Tibial nerve (tissue), 4 donors: Measurements from ENCODE around the gene TNNC1. TPM values are rescaled to one million over a fixed set of nuclear protein-coding genes. Genes with fewer than 3 reads are reported as not detected.
A peak's percentile ranks its signal among the peaks of the same experiment; 100 is the strongest.

Experiments used
- DNase-seq, 2 donors: peaks; one replicate each; pipeline ENCODE4 v3.0.0-alpha.2; 2019; ENCODE audit warnings: low spot score in 2 of 2
- H3K27ac ChIP-seq, 4 donors: fragments of 200-600 bp; sonication (generic) in 3 of 4; one replicate each; pipeline ENCODE4 v1.5.1; 2017 to 2019; ENCODE audit warnings: mild to moderate bottlenecking in 1 of 4
- H3K27me3 ChIP-seq, 2 donors: fragments of 200-600 bp; sonication (generic) in 1 of 2; one replicate each; pipeline versions ENCODE4 v1.5.1 to v1.6.0; 2017 to 2019
- H3K36me3 ChIP-seq, 3 donors: fragments of 200-600 bp; sonication (generic); one replicate each; pipeline ENCODE4 v1.5.1; 2018 to 2019
- H3K4me1 ChIP-seq, 4 donors: fragments of 200-600 bp; sonication (generic) in 3 of 4; one replicate each; pipeline ENCODE4 v1.5.1; 2017 to 2019
- H3K4me3 ChIP-seq, 4 donors: fragments of 200-600 bp; sonication (generic) in 3 of 4; one replicate each; pipeline ENCODE4 v1.5.1; 2017 to 2019; ENCODE audit warnings: mild to moderate bottlenecking in 1 of 4, moderate library complexity in 1 of 4
- H3K9me3 ChIP-seq, 4 donors: fragments of 200-600 bp; sonication (generic) in 3 of 4; one replicate each; pipeline ENCODE4 v1.5.1; 2017 to 2019
- EP300 ChIP-seq, 2 donors: sonication (generic); formaldehyde crosslinking; IDR thresholded peaks; one replicate each; pipeline ENCODE4 v1.6.1; 2017; ENCODE audit warnings: antibody characterized with exemption in 2 of 2, mild to moderate bottlenecking in 1 of 2
- POLR2A ChIP-seq, 2 donors: fragments of 450-650 bp; IDR thresholded peaks; one replicate each; pipeline ENCODE4 v1.6.1; 2017; ENCODE audit warnings: antibody characterized with exemption in 2 of 2, mild to moderate bottlenecking in 2 of 2, moderate library complexity in 2 of 2
- WGBS, 2 donors: methylation state at CpG; one replicate each; pipeline ENCODE4 v1.1.5; 2018; 5-methylcytosine and 5-hydroxymethylcytosine counted together
- total RNA-seq, 4 donors: library from RNA; depleted of rRNA; stranded (reverse); fragments of >200 nt; gene quantifications; one replicate each; pipeline ENCODE4 v1.1.0, GENCODE V29; 2016
- TF ChIP-seq, protein P1 (sequence below), 5 experiments: fragments of 200-600 bp in 3 of 5; fragments of 450-650 bp in 2 of 5; sonication (generic) in 3 of 5; IDR thresholded peaks; one replicate each; pipeline ENCODE4 v1.5.1; 2016 to 2019; ENCODE audit warnings: antibody characterized with exemption in 5 of 5, mild to moderate bottlenecking in 3 of 5, moderate library complexity in 2 of 5

Gene TNNC1
- total RNA-seq, 4 donors from 2014 or later = 235 to 624 (median 535) TPM

DNA sequence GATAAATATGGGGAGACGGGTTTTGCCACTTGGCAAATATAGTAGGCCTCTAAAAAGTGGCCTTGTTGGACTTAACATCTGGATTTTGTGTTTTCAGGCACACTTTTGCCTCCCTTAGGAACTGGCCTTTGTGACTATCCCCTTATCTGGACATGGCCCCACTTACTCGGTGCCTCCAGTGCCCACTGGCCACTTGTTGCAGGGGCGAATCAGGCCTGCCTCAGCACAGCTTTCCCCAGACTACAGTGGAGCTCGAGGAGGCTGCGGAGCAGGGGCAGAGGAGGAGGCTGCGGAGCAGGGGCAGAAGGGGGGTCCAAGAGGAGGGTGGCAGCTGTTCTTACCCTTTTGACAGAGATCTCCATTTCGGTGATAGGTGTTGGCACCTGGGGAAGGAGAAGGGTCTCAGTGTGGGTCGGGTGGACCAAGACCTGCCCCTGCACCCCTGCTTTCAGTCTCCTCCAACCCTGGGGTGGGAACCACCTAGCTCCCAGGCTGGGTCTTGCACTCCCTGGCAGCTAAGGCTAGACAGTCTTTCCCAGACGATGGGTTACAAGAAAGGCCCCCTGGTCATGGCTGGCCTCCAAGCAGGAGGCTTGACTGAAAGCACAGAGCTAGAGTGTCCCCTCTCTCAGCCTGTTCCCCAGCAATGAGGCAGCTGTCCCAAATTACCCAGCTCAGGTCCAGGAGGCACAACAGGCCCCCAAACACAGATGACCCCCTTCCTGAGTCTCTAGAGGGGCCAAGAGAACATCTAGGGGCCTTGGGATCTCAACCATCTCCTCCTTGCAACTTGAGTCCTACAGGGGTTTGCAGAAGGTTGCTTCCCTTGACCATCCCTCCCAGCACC is 15.0 kb downstream of the TNNC1 start:
- 84 to 91% methylated on average over 9 of the region's 9 CpGs for WGBS, 2 donors
- H3K27ac ChIP-seq = no peak overlapping the region

DNA sequence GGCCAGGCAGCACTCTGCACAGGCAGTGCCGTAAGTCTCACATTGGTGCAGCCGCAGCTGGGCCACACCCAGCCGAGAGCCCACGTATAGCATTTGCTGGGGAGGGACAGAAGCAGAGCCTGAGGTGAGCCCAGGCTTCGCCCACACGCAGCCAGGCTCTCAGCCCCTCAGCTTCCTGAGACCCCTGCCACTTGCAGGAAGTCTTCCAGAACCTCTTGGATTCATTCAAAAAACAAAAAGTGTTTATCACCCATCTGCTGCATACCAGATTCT is 15.8 kb downstream of the TNNC1 start:
- Histone ChIP-seq H3K4me1 (peaks cover 0 to 58% (median 15%) of the 10 kb centered on the region in 4 donors), H3K27ac (no peak overlapping the region), H3K4me3 (no peak overlapping the region), H3K27me3 (no peaks in the 10 kb centered on the region), H3K36me3 (peaks cover 0 to 35% (median 0%) of the 10 kb centered on the region in 3 donors), H3K9me3 (no peaks in the 10 kb centered on the region)
- no peak for DNase-seq
- TF ChIP-seq, protein P1, sequence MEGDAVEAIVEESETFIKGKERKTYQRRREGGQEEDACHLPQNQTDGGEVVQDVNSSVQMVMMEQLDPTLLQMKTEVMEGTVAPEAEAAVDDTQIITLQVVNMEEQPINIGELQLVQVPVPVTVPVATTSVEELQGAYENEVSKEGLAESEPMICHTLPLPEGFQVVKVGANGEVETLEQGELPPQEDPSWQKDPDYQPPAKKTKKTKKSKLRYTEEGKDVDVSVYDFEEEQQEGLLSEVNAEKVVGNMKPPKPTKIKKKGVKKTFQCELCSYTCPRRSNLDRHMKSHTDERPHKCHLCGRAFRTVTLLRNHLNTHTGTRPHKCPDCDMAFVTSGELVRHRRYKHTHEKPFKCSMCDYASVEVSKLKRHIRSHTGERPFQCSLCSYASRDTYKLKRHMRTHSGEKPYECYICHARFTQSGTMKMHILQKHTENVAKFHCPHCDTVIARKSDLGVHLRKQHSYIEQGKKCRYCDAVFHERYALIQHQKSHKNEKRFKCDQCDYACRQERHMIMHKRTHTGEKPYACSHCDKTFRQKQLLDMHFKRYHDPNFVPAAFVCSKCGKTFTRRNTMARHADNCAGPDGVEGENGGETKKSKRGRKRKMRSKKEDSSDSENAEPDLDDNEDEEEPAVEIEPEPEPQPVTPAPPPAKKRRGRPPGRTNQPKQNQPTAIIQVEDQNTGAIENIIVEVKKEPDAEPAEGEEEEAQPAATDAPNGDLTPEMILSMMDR (IDR thresholded peaks at IDR 0.05) = no peak
- TF ChIP-seq EP300 (IDR thresholded peaks at IDR 0.05) = no peak
- no peak for TF ChIP-seq POLR2A (IDR thresholded peaks at IDR 0.05)
- WGBS, 2 donors = 67% methylated on average over 6 of the region's 6 CpGs; no CpG with 5 or more reads in 1 of the 2 donors

More for the DNA sequence above, 15.0 kb downstream of the TNNC1 start:
- Histone ChIP-seq H3K36me3 (peaks cover 0 to 35% (median 0%) of the 10 kb centered on the region in 3 donors), H3K4me1 (peaks cover 0 to 51% (median 12%) of the 10 kb centered on the region in 4 donors), H3K4me3 (no peak overlapping the region), H3K27me3 (no peaks in the 10 kb centered on the region), H3K9me3 (no peaks in the 10 kb centered on the region)
- TF ChIP-seq POLR2A (IDR thresholded peaks at IDR 0.05) = no peak
- no peak for TF ChIP-seq EP300 (IDR thresholded peaks at IDR 0.05)
- TF ChIP-seq, protein P1 (IDR thresholded peaks at IDR 0.05) = no peak
- no peak for DNase-seq

DNA sequence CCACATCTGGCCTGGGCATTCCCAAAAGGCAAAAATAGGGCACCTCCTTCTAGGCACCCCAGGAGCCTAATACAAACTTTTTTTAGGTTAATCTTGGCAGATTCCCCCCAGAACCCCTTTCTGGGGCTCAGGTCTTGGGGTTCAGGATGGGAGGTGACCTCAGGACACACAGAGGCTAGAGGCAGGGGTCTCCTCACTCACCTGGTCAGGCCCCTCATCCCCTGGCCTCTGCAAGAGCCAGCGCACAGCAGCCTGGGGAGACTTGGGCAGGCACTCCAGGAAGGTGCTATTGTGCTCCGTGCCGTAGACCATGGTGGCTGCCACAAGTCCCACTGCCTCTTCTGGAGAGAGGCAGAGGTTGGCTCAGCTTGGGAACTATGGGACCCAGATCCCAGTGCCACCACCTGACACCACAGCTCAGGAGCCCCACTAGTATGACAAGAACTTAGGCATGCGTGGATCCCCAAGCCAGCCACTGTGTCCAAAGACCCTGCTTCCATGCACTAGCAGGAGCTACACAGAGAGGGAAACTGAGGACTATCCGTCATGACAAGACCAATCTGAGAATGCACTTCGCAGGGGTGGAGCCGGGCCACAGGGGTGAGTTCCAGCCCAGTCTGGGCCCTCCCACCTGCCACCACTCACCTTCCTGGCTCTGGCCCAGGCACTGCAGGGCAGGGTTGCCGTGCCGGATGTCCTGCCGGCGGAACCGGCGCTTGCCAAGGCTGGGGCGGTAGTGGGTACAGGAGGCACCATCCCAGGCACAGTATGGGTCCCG is 16.3 kb downstream of the TNNC1 start:
- H3K27ac ChIP-seq = peak overlapping the region in 2 of 4 donors; percentile 18 to 56
- TF ChIP-seq EP300 (IDR thresholded peaks at IDR 0.05) (no peak), POLR2A (IDR thresholded peaks at IDR 0.05) (no peak)
- TF ChIP-seq, protein P1 (IDR thresholded peaks at IDR 0.05) = no peak
- 88% methylated on average over 6 to 13 of the region's 15 CpGs for WGBS, 2 donors
- H3K4me1 ChIP-seq = peaks cover 0 to 61% (median 20%) of the 10 kb centered on the region in 4 donors
- no peak overlapping the region for H3K4me3 ChIP-seq
- no peak for DNase-seq
- H3K36me3 ChIP-seq = peaks cover 0 to 35% (median 0%) of the 10 kb centered on the region in 3 donors
- H3K27me3 ChIP-seq = no peaks in the 10 kb centered on the region
- H3K9me3 ChIP-seq = no peaks in the 10 kb centered on the region

DNA sequence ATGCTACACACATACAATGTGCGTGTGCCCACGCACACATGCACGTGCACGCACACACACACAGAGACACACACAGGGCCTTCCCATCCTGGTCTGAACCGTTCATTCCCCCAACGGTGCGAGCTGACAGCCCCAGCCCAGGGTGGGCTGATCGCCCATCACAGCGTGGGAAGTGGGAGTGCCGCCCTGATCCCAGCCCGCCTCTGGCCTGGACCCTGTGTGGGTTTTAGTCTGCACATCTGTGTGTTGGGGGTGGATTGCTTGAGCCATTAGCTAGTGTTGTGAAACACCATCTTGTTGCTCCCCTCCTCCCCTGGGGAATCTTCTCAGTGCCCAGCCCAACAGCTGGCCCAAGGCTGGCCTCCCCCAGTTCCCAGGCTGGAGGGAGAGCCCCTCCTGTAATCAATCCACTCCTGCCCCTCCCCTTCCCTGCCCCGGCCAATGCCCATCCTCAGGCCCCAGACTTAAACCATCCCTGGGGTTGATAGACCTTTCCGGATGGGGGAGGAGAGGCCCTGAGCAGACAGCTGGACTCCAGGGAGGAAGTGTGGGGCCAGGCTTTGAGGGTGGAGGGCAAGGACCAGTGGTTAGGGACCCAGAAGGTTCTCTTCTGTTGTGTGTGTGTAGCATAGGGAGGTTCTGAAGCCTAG is 17.2 kb downstream of the TNNC1 start:
- Histone ChIP-seq H3K9me3 (no peaks in the 10 kb centered on the region), H3K4me1 (peaks cover 0 to 56% (median 21%) of the 10 kb centered on the region in 4 donors), H3K27me3 (no peaks in the 10 kb centered on the region), H3K36me3 (peaks cover 0 to 35% (median 0%) of the 10 kb centered on the region in 3 donors), H3K4me3 (no peak overlapping the region), H3K27ac (peak overlapping the region in 2 of 4 donors; percentile 18 to 56)
- TF ChIP-seq, protein P1 (IDR thresholded peaks at IDR 0.05) = no peak
- TF ChIP-seq EP300 (IDR thresholded peaks at IDR 0.05) = peak in 1 of 2 donors; percentile 10
- WGBS, 2 donors = 68 to 69% methylated on average over 7 to 13 of the region's 13 CpGs
- DNase-seq = no peak
